Astrocyte (in vitro differentiated cells and primary cell): ENCODE measurements around the gene SCFD1.
"Not testable (repeated sequence)": the region's sequence is repeated elsewhere in the genome, so short reads cannot be mapped to it uniquely, and the experiment has no call there.

ENCODE experiments used
- EZH2 ChIP-seq: IDR thresholded peaks from 2 replicates; pipeline ENCODE4 v1.6.1; 2012; ENCODE audit warnings: mild to moderate bottlenecking, low read length, inconsistent platforms; ENCODE audit not compliant: insufficient read depth
- TF ChIP-seq, protein P1 (sequence below): IDR thresholded peaks from 2 replicates; pipeline ENCODE4 v1.5.1; 2011; ENCODE audit warnings: low read depth, mild to moderate bottlenecking, inconsistent platforms, low read length, moderate library complexity; ENCODE audit not compliant: insufficient read depth

DNA sequence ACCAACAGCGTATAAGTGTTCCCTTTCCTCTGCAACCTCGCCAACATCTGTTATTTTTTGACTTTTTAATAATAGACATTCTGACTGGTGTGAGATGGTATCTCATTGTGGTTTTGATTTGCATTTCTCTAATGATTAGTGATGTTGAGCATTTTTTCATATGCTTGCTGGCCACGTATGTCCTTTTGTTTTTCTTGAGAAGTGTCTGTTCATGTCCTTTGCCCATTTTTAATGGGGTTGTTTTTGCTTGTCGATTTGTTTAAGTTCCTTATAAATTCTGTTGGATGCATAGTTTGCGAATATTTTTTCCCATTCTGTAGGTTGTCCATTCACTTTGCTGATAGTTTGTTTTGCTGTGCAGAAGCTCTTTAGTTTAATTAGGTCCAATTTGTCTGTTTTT lies 22.3 kb downstream of the SCFD1 start:
- TF ChIP-seq, protein P1, sequence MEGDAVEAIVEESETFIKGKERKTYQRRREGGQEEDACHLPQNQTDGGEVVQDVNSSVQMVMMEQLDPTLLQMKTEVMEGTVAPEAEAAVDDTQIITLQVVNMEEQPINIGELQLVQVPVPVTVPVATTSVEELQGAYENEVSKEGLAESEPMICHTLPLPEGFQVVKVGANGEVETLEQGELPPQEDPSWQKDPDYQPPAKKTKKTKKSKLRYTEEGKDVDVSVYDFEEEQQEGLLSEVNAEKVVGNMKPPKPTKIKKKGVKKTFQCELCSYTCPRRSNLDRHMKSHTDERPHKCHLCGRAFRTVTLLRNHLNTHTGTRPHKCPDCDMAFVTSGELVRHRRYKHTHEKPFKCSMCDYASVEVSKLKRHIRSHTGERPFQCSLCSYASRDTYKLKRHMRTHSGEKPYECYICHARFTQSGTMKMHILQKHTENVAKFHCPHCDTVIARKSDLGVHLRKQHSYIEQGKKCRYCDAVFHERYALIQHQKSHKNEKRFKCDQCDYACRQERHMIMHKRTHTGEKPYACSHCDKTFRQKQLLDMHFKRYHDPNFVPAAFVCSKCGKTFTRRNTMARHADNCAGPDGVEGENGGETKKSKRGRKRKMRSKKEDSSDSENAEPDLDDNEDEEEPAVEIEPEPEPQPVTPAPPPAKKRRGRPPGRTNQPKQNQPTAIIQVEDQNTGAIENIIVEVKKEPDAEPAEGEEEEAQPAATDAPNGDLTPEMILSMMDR: not testable (repeated sequence)
- TF ChIP-seq EZH2: not testable (repeated sequence)
